SH-SY5Y (cell line): Measurements from ENCODE around the gene NXNL2.

Experiments used
- GATA2 ChIP-seq: IDR thresholded peaks from 2 replicates; pipeline ENCODE4 v1.6.1; 2011; ENCODE audit warnings: mild to moderate bottlenecking, low read depth, low read length
- GATA3 ChIP-seq: IDR thresholded peaks from 2 replicates; pipeline ENCODE4 v1.6.1; 2011; ENCODE audit warnings: low read depth, mild to moderate bottlenecking, low read length, moderate library complexity

GRCh38 chr9:88586452-88586851 is 51.5 kb downstream of the NXNL2 start:
- TF ChIP-seq GATA2 (no peak), GATA3 (no peak)
